Measurements from ENCODE around the gene ALDH3A2.
"Not testable (repeated sequence)": the region's sequence is repeated elsewhere in the genome, so short reads cannot be mapped to it uniquely, and the experiment has no call there.

Gene ALDH3A2

GRCh38 chr17:19683117-19683516 lies 34.6 kb downstream of the ALDH3A2 start:
- Histone ChIP-seq H3K4me3 (ENCODE audit: low read depth, low read length) (no peak overlapping the region), H3K27ac (ENCODE audit: low read depth, low read length) (no peak overlapping the region), H3K36me3 (ENCODE audit: control insufficient read depth, insufficient read depth, low read length) (peaks cover 37% of the 10 kb centered on the region), H3K4me1 (ENCODE audit: control insufficient read depth, insufficient read depth, low read length) (no peaks in the 10 kb centered on the region), H3K9ac (ENCODE audit: low read length) (no peak overlapping the region), H3K27me3 (ENCODE audit: control insufficient read depth, insufficient read depth, low read length) (no peaks in the 10 kb centered on the region), H3K9me3 (ENCODE audit: control insufficient read depth, insufficient read depth, low read depth, low read length) (peaks cover 61% of the 10 kb centered on the region)

DNA sequence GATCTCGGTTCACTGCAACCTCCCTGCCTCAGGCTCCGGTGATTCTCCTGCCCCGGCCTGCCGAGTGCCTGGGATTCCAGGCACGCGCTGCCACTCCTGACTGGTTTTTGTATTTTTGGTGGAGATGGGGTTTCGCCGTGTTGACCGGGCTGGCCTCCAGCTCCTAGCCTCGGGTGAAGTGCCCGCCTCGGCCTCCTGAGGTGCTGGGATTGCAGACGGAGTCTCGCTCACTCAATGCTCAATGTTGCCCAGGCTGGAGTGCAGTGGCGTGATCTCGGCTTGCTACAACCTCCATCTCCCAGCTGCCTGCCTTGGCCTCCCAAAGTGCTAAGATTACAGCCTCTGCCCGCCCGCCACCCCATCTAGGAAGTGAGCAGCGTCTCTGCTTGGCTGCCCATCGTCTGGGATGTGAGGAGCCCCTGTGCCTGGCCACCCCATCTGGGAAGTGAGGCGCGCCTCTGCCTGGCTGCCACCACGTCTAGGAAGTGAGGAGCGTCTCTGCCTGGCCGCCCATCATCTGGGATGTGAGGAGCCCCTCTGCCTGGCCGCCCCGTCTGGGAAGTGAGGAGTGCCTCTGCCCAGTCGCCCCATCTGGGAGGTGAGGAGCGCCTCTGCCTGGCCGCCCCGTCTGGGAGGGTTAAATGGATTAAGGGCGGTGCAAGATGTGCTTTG lies 36.5 kb downstream of the ALDH3A2 start:
- H3K27me3 ChIP-seq (ENCODE audit: control insufficient read depth, insufficient read depth, low read length); H3K27ac ChIP-seq (ENCODE audit: low read depth, low read length); H3K9ac ChIP-seq (ENCODE audit: low read length); H3K4me3 ChIP-seq (ENCODE audit: low read depth, low read length); H3K4me1 ChIP-seq (ENCODE audit: control insufficient read depth, insufficient read depth, low read length): not testable (repeated sequence)
- H3K9me3 ChIP-seq (ENCODE audit: control insufficient read depth, insufficient read depth, low read depth, low read length) = peaks cover 52% of the 10 kb centered on the region
- H3K36me3 ChIP-seq (ENCODE audit: control insufficient read depth, insufficient read depth, low read length) = peaks cover 18% of the 10 kb centered on the region

DNA sequence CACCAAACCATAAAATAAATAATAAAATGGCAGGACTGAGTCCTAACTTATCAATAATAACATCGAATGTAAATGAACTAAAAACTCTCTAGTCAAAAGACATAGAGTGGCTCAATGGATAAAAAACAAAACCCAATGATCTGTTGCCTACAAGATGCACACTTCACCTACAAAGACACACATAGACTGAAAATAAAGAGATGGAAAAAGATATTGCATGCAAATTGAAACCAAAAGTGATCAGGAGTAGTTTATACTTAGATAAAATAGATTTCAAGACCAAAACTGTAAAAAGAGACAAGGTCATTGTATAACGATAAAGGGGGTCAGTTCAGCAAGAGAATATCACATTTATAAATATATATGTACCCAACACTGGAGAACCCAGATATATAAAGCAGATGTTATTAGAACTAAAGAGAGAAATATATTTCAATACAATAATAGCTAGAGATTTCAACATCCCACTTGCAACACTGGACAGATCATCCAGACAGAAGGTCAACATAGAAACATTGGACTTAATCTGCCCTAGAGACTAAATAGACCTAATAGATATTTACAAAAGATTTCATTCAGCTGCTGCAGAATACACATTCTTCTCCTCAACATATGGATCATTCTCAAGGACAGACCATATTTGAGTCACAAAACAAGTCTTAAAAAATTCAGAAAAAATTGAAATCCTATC lies 38.0 kb downstream of the ALDH3A2 start:
- Histone ChIP-seq H3K36me3 (ENCODE audit: control insufficient read depth, insufficient read depth, low read length) (peaks cover 8% of the 10 kb centered on the region; the same call in 1 of the 2 replicates), H3K4me1 (ENCODE audit: control insufficient read depth, insufficient read depth, low read length) (no peaks in the 10 kb centered on the region), H3K9me3 (ENCODE audit: control insufficient read depth, insufficient read depth, low read depth, low read length) (peaks cover 48% of the 10 kb centered on the region), H3K27ac (ENCODE audit: low read depth, low read length) (no peak overlapping the region), H3K27me3 (ENCODE audit: control insufficient read depth, insufficient read depth, low read length) (no peaks in the 10 kb centered on the region), H3K4me3 (ENCODE audit: low read depth, low read length) (no peak overlapping the region), H3K9ac (ENCODE audit: low read length) (no peak overlapping the region)

- Histone ChIP-seq H3K9ac (ENCODE audit: low read length) (no peak overlapping the region), H3K27me3 (ENCODE audit: control insufficient read depth, insufficient read depth, low read length) (no peaks in the 10 kb centered on the region), H3K4me1 (ENCODE audit: control insufficient read depth, insufficient read depth, low read length) (peaks cover 33% of the 10 kb centered on the region), H3K36me3 (ENCODE audit: control insufficient read depth, insufficient read depth, low read length) (no peaks in the 10 kb centered on the region), H3K4me3 (ENCODE audit: low read depth, low read length) (no peak overlapping the region), H3K9me3 (ENCODE audit: control insufficient read depth, insufficient read depth, low read depth, low read length) (no peaks in the 10 kb centered on the region), H3K27ac (ENCODE audit: low read depth, low read length) (no peak overlapping the region)
These were observed 53.7 kb downstream of the ALDH3A2 start for GRCh38 chr17:19702217-19702641.

DNA sequence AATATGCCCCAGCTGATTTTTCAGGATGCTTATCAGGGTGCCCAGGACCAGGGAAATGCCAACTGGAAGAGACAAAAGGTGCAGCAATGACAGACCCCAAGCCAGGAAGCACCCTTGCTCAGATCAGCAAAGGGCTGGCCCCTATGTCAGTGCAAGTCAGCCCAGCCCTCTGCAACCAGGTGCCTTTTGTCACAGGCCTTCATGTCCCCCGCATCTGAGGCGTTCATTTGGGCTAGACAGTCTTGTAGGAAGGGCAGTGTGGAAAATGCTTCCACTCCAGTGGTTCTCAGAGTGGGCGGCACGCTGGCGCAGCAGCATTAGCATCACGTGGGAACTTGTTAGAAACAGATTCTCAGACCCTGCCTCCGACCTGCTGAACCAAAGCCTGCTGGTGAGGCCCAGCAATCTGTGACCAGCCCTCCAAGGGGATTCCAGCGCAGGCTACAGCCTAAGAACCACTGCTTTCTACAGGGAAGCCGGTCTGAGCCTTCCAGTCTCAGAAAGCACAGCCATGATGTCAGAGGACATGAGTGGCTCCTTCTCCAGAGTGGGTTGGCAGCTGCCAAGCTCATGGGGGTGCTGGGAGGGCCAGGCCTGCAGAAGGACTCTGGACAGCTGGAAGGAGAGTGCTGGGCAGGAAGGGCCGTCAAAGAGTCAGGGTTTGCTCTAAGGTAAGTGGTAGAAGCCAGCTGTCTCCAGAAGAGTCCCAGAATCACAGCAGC lies 54.7 kb downstream of the ALDH3A2 start:
- H3K27me3 ChIP-seq (ENCODE audit: control insufficient read depth, insufficient read depth, low read length) = no peaks in the 10 kb centered on the region
- H3K9me3 ChIP-seq (ENCODE audit: control insufficient read depth, insufficient read depth, low read depth, low read length) = no peaks in the 10 kb centered on the region
- peaks cover 33% of the 10 kb centered on the region for H3K4me1 ChIP-seq (ENCODE audit: control insufficient read depth, insufficient read depth, low read length)
- no peak overlapping the region for H3K4me3 ChIP-seq (ENCODE audit: low read depth, low read length)
- H3K9ac ChIP-seq (ENCODE audit: low read length) = no peak overlapping the region
- H3K27ac ChIP-seq (ENCODE audit: low read depth, low read length) = no peak overlapping the region
- H3K36me3 ChIP-seq (ENCODE audit: control insufficient read depth, insufficient read depth, low read length) = no peaks in the 10 kb centered on the region

GRCh38 chr17:19703828-19704613 lies 55.5 kb downstream of the ALDH3A2 start:
- H3K27me3 ChIP-seq (ENCODE audit: control insufficient read depth, insufficient read depth, low read length) = no peaks in the 10 kb centered on the region
- H3K4me3 ChIP-seq (ENCODE audit: low read depth, low read length) = no peak overlapping the region
- H3K9me3 ChIP-seq (ENCODE audit: control insufficient read depth, insufficient read depth, low read depth, low read length) = no peaks in the 10 kb centered on the region
- H3K9ac ChIP-seq (ENCODE audit: low read length) = no peak overlapping the region
- H3K4me1 ChIP-seq (ENCODE audit: control insufficient read depth, insufficient read depth, low read length) = peaks cover 33% of the 10 kb centered on the region
- no peak overlapping the region for H3K27ac ChIP-seq (ENCODE audit: low read depth, low read length)
- H3K36me3 ChIP-seq (ENCODE audit: control insufficient read depth, insufficient read depth, low read length) = no peaks in the 10 kb centered on the region

DNA sequence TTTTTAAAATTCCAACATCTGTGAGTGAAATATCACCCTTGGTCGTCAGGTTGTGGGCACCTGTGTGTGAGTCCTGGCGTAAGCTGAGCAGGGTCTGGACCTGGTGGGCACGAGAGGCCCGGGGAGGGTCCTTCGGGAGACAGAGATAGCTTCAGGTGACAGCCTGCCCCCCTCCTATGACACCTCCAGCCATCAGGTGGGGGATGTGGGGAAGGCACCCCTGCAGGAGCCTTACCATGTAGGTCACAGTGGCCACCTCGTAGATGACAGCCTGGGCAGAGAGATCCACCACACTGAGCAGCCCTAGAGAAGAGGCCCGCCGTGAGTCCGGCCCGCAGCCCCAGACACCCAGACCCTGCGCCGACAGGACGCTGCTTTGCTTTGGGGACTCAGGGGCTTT lies 56.6 kb downstream of the ALDH3A2 start:
- H3K4me3 ChIP-seq (ENCODE audit: low read depth, low read length) = no peak overlapping the region
- no peak overlapping the region for H3K9ac ChIP-seq (ENCODE audit: low read length)
- H3K9me3 ChIP-seq (ENCODE audit: control insufficient read depth, insufficient read depth, low read depth, low read length) = no peaks in the 10 kb centered on the region
- H3K27me3 ChIP-seq (ENCODE audit: control insufficient read depth, insufficient read depth, low read length) = no peaks in the 10 kb centered on the region
- no peaks in the 10 kb centered on the region for H3K36me3 ChIP-seq (ENCODE audit: control insufficient read depth, insufficient read depth, low read length)
- H3K27ac ChIP-seq (ENCODE audit: low read depth, low read length) = no peak overlapping the region
- H3K4me1 ChIP-seq (ENCODE audit: control insufficient read depth, insufficient read depth, low read length) = peaks cover 33% of the 10 kb centered on the region

DNA sequence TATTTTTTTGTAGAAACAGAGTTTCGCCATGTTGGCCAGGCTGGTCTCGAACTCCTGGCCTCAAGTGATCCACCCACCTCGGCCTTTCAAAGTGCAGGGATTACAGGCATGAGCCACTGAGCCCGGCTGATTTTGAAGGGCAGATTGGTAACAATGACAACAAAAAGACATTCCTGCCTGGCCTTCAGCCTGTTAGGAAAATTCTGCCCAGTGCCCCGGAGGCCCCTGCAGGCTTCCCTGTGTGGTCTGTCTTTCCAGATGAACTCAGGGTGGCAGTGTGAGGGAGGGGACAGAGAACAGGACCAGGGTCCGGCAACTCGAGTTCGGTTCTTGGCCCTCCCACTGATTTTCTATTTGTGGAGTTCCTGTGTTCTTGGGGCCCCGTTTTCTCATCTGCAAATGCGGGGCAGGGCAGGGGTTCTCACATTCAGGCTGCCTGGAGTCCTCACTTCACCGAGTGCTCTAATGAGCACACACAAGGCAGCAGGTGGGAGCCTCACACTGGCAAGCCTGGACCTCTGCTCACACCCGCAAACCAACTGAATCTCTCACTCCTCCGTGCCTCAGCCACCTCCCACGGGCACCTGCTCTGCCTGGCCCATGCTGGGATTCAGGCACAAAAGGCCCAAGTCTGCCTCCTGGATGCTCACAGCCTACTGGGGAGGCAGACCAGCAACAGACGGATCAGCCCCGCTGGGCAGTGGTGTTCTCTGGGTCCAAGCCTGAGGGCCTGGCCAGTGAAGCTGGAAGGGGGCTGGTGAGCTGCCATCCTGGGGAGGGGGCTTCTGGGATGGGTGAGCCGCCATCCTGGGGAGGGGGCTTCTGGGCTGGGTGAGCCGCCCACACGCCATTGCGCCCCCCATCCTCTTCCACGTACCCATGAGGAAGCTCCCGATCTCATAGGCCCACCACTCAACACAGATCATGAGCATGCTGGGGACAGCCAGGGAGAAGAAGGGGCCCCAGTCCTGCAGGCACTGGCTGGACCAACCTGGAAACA lies 57.5 kb downstream of the ALDH3A2 start:
- H3K4me3 ChIP-seq (ENCODE audit: low read depth, low read length) = no peak overlapping the region
- H3K9ac ChIP-seq (ENCODE audit: low read length) = no peak overlapping the region
- peaks cover 33% of the 10 kb centered on the region for H3K4me1 ChIP-seq (ENCODE audit: control insufficient read depth, insufficient read depth, low read length)
- H3K36me3 ChIP-seq (ENCODE audit: control insufficient read depth, insufficient read depth, low read length) = no peaks in the 10 kb centered on the region
- no peak overlapping the region for H3K27ac ChIP-seq (ENCODE audit: low read depth, low read length)
- H3K27me3 ChIP-seq (ENCODE audit: control insufficient read depth, insufficient read depth, low read length) = no peaks in the 10 kb centered on the region
- H3K9me3 ChIP-seq (ENCODE audit: control insufficient read depth, insufficient read depth, low read depth, low read length) = no peaks in the 10 kb centered on the region

DNA sequence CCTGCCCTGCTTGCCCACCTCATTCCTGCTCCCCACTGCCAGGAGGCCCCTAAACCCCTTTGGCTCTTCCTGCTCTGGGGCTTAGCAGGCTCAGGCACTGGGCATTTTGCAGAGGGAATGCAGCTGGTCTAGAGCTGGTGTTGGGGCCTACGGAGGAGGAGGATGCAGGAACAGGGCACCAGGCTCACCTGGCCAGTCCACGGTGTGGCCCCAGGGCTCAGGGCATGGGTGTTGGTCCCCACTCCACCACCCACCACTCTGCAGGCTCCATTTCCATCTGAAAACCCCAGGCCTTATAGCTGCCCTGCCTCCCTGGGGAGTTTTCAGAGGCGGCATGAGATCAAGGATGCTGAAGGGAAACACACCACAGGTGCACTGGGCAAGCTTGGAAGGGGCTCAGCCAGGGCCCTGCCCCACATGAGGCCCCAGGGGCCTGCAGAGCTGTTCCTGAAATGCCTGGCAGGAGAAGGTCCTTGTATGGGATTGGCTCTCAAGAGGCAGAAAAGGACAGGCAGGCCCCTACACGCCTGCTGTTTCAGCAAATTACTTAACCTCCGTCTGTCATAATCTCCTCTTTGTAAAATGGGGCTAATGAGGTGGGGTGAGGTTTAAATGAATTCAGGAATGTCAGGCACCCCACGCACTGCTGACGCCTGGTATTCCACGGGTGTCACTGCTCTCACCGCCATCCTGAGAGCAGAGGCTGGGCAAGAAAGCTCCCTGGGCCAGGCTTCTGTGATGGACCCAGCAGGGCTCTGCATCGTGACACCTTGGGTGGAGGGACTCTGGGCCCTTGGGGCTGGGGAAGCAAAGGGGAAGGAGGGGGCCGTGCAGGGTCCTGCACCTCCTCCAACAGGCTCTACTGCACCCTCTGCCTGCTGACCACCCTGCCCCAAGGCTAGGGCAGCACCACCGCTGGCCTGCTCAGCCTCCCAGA lies 58.5 kb downstream of the ALDH3A2 start:
- Histone ChIP-seq H3K27ac (ENCODE audit: low read depth, low read length) (no peak overlapping the region), H3K9me3 (ENCODE audit: control insufficient read depth, insufficient read depth, low read depth, low read length) (no peaks in the 10 kb centered on the region)

More for the DNA sequence above, 58.5 kb downstream of the ALDH3A2 start:
- no peaks in the 10 kb centered on the region for H3K27me3 ChIP-seq (ENCODE audit: control insufficient read depth, insufficient read depth, low read length)
- peaks cover 33% of the 10 kb centered on the region for H3K4me1 ChIP-seq (ENCODE audit: control insufficient read depth, insufficient read depth, low read length)
- no peak overlapping the region for H3K4me3 ChIP-seq (ENCODE audit: low read depth, low read length)
- H3K36me3 ChIP-seq (ENCODE audit: control insufficient read depth, insufficient read depth, low read length) = no peaks in the 10 kb centered on the region
- H3K9ac ChIP-seq (ENCODE audit: low read length) = no peak overlapping the region

Data from HUES6 (cell line).